NCI-H1417 (cell line): ENCODE data around the gene ABCA4.

Experiments
- DNase-seq, 3 experiments: peaks; one replicate each; lab custom pipeline; 2025; lab: John Stamatoyannopoulos, UW

Gene ABCA4

DNA sequence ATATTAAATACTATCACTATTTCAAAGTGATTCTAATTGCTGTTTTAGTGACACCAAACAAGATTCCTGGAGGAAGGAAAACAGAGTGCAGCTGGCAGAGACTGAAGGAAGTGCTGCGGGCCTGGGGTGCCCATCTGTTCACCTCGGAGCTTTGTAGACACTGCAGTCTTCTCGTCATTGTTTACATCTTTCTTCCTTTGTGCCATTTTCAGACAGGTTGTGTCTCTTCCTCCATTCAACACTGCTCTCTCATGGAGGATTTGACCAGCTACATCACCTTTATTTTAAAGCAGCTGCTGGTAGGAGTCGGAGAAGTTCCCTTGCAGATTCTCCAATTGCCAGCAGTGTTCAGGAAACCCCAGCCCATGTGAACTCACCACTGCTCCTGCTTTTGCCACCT is 37.3 kb downstream of the ABCA4 start:
- peak in 1 of 3 experiments; percentile 31 for DNase-seq

DNA sequence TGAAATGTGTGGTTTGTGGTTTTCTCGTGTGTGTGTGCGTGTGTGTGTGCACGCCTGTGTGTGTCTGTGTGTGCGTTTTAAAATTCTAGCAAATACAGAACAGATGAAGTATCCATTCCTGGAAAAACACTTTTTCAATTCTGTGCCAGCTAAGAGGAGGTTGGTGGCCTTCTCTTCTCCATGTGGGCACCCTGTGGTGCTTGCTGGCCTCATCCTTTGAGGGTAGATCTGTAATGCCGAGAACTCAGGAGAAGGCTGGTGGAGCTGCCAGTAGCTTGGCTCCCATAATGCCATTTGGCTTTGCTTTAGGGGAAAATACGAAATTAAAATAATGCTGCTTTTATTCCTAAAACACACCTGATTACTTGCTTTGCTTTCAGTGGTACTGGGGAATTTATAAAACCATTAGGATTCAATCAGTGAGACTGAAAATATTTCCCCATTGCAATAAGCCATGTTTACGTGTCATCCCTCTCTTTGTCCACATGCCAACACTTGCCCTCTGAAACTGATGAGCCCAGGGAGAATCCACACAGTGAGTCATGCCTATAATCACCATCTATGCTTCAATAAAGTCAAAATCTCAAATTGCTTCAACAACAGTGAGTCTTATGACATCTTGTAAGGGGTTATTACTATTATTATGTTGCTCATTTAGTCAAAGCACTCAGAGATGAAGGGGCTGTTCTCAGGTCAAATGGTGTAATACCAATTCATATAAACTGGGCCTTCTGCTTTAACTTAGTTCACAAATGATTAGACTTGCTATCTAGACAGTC is 39.2 kb downstream of the ABCA4 start:
- no peak for DNase-seq

DNA sequence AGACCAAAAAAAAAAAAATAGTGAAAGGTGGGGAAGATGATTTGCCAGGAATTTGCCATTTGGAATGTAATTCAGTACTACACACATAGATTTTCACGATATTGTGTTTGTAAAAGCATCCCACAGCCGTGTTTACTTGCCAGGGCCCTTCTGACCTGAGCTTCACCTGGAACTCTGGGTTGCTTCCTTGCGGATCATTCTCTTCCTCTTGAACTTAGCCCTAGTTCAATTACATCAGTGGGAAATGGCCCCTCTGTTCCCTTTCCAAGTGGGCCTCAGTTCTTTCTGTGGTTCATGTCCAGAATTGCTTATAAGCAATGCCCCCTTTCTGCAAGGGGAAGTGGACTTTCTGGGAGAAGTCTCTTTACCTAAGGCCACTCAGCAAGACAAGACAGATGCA is 41.0 kb downstream of the ABCA4 start:
- no peak for DNase-seq

DNA sequence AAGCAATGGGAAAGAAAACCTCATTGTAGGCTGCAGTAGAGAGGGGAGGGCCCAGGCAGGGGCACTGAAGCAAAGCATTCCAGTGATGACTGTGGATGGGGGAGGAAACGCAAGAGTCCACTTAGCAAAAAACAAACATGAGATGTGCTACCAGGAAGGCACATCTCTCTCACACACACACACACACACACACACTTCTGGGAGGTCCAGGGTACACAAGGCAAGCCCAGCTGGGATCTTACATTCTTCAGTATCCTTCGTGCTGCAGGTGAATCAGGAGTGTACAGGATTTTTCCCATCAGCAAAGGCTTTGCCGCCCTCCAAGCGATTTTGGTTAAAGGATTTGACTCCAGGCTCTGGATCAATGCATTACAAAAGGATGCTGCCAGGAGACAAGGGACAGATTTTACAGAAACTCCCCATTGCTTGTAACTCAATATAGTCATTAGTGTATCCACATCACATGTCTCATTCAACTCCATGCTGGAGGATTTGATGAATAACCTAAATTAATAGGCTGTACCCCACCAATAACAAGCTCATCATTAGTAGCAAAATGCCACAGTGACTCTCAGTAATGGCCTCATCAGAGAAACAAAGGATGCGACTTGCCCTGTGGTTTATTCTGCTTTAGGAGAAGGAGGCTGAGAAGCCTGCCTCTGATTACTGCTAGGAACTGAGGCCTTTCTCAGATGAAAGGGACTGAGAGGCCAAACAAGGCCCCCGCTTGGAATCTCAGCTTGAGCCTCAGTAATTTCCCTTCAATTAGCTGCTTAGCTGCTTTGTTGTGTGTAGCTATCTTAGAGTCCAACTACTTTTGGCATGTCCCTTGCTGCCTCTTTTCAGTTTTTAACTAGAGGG is 41.6 kb downstream of the ABCA4 start:
- DNase-seq: peak in 2 of 3 experiments; percentile 36 to 76

DNA sequence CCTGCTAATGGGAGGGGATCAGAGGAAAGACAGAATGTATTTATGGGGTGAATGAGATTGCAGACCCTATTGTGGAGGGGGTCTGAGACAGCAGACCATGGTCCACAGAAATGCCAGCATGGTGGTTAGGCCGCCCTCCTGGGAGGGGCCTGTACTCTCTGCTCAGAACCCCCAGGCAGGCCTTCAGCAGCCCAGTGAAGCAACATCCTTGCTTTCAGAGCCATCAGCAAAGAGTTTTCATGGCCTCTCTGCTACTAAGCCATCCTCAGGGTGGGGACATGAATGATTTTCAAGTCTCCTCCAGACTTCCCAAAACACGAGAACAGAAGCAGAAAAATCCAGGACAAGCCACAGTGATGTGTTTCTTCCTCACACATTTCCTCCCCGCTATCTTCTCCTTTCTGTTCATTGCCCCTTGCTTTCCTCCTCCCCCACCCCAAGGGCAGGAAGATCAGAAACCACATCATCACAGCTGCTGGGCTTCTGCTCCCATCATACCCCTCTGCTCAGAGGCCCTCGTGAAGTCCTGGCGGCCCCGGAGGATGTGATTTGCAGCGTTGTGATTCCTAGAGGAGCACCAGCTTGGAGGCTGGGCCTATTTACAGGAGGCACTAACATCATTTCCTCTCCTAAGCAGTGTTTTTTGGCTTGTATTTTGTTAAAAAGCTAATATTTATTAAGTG is 48.0 kb downstream of the ABCA4 start:
- DNase-seq: no peak

DNA sequence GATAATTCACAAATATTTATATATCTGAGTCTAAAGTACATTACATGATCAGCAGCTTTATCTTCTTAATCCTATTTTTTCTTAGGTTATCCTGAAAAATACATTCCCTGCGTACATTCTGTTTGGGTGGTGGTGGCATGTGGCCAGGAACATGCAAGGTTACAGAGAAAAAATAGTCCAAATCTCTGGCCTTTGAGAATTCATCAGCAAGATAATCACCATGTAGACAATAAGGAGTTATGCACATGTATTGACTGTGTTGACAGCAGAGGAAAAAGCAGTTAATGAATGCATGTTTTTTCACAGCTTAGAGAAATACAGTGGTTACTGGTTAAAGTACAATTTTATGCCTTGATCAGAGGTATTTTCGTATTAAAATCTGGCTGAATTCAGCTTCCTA is 49.0 kb downstream of the ABCA4 start:
- no peak for DNase-seq

DNA sequence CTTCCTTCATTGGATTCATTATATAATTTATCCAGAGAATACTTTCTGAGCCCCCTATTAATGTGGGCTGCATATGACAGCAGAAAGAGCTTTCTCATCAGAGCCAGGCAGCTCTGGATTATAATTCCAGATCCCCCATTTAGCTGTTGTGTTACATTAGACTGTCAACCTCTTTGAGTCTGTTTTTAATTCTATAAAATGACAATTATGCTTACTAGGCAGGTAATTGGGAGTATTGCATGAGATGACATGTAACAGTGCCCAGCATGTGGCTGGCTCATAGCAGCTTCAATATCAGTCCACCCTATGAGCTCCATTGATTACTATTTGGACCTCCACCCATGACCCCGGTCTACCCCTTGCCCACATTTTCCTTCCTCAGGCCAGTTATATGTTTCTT is 49.6 kb downstream of the ABCA4 start:
- no peak for DNase-seq

DNA sequence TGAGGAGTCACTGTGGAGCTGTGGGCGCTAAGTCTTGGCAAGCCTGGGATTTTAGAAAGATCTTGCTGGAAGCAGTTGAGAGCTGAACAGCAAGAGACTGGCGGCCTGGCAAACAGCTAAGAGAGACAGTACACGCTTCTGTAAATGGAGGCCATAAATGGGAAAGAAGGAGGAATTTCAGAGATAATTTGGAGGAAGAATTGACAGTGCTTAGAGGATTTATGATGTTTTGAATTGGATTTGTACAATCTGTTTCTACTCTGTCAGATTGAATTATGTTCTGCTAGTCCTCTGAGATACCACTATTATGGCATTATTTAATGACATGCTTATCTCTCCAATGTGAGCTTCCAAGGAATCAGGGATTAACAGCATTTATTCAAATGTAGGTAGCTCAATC is 50.1 kb downstream of the ABCA4 start:
- DNase-seq: no peak

DNA sequence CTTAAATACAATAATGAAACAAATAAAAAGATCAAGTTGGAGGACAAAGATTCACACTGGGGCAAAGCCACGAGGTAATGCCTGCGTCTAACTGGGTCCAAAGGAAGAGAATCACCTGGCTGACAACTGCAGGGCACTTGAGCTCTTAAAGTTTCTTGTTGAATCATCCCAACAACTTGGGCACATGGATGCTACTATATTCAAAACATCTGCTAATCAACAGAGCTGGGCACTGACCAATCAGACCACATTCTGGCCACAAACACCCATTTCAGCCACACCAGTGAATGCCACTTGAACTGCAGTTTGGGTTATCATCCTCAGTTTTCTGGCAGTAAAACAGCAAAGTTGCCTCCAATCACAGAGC is 51.0 kb downstream of the ABCA4 start:
- peak in 1 of 3 experiments; percentile 43 for DNase-seq

DNA sequence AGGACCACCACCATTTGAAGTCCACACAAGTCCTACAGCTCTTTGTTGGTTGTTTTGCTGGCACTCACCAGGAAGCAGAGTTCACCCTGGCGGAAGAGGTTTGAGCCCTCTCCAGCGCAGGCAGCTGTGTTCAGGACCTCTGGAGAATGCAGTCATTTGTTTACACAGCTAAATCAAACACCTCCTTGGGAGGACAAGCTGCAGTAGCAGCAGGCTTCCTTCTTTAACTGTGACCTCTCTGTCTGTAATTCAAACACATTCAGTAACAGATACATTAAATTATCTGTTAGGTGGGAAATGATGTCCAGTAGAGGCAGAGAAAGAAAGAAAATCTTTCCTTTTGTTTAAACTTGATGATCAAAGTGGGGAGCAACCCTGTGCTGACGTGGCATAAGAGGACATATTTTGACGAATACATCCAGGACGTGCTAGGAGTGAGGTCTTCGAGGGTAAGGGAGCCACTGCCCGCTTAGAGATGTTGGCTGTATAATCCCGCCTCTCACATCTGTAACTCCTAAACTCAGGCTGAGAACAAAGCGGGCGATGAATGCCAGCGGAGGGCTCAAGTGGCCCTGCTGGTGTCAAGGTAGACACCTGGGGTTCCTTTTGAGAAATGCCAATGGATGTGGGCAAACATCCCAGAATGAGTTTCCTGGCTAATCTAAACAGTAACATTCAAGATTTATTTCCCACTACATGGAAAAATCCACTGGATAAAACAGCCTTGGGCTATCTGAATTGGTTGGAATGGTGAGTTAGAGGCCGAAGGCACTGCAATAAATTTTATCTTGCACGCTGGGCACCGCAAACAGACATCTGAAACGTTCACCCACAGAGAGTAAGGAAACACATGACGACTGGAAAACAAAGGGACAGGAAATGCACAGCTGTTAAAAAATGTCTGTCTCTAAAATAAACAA is 51.7 kb downstream of the ABCA4 start:
- DNase-seq: peak; percentile 41 to 88 (median 72)

DNA sequence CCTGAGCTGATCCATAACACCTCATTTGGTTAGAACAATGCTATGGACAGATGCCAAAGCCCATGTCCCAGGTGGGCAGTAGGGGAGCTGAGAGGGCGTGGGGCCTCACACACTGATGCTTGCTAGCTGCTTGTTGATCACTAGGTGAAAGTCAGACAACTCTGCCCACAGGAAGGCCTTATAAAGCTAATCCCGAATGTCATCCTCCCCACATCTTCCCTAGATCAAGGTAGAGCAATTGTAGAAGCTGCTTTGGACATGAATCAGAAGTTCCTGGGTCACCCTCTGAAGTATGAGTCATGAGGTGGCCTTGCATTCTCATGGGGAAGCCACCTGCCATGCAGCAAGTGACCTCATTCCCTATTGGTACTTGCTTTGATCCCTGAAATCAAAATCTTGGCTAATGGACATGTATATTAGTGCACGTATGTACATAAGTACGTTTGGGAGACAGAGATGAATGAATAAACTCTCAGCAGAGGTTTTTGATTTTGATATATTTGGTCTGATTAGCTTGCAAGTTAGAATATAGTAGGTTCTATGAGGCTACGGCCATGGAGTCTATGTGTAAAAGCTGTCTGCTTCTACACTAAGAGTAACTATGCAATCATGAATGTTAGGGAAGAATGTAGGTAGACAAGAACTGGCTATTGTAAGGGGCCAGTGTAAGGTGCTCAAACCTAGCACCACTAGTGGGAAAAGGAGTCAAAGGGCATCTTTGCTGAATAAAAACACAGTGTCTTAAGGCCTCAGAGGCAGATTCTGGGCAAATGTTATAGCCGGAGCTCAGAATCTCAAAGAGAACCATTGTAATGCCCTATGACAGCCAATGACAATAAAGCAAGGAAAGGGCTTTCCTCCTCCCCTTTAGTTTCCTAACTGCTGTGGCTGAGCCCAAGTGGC is 52.6 kb downstream of the ABCA4 start:
- peak in 1 of 3 experiments; percentile 43 for DNase-seq

DNA sequence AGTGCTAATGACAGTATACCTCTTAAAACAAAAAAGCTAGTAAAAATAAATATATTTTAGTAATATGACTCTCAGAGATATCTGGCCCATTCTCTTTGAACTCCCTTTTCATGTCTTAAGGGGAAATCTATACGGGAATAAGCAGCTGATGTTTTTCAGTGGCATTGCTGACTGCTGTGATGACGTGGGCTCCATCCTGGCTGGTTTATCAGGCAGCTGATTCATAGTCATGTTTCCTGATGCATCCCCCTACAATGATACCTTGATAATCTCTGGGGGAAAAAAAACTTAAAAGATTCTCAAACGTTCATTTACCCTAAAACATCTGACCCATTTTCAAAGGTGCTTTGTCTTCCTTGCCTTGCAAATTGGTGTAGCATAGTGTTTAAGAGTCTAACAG is 53.8 kb downstream of the ABCA4 start:
- DNase-seq: no peak

DNA sequence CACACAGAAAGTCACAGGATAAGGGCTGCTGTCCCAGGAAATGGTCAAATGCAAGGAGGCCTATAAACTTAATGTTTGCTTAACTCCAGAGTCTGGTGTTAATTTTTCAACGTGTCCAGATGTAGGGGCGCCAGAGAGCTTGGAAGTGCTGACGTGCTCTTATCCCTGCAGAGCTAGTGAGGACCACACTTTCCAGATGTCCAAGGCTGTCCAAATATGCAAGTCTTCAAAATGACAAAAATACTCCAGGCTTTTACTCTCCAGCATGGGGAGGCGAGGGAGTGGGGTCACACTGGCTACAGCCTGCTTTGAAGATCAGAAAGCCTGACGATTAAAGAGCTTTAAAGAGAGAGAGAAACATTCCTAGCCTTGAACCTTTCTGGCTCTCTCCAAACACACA is 57.6 kb downstream of the ABCA4 start:
- peak in 2 of 3 experiments; percentile 31 to 41 for DNase-seq

DNA sequence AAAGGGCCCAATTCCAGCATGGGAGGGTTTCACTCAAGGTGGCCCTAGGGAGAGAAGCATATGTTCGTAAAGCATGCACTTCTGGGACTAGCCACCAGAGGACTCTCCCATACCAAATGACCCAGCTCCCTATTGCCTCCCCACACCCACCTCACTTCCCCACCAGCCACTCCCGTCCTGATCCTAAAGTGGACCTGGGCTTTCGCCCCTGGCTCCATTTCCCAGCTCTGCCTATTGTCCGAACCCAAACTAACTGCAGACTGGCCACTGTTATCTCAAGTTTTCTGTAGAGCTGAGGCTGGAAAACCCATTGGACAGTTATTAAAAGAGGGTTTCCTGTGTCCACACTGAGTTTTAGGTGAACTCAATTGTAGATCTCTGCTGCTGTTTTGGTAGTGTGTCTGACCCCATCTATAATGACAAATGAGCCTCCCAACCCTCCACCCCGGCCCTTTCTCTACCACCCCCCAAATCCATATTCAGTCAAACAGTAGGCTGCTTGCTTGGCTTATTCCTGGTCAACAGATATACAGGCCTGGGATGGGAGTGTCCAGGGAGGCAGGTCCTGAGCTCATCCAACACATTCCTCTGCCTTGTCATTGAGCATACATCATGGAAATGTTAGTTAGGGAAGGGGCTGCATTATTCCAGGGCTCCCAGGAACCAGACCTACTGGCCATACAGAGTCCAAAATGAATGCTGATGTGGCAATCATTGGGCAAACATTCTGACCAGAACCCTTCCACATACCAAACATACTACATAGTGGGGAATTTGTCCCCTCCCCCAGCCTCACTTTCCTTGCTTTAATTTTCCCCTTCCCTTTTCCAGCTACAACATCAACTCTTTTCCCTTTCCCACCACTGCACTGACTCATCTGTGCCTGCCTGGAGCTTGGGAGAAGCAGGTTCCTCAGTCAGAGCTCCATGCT is 59.2 kb downstream of the ABCA4 start:
- DNase-seq: peak; percentile 52 to 82 (median 57)

DNA sequence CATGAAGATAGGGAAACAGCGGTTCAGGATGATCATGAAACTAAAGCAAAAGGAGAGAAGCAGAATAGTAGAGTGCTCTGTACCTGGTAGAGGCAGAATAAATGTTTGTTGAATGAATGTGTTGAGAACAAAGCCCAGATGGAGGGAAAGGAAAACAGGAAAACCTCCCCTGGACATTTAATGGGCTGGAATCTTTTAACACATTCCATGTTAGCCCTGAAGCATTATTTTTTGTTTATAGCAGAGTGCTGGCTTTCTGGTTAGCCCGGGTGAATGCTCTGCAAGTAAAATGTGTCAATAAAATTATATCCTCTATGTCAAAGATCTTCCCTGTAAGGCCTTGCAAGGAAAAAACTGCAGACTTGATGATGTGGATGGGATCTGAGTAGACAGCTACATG is 60.2 kb downstream of the ABCA4 start:
- DNase-seq: no peak

DNA sequence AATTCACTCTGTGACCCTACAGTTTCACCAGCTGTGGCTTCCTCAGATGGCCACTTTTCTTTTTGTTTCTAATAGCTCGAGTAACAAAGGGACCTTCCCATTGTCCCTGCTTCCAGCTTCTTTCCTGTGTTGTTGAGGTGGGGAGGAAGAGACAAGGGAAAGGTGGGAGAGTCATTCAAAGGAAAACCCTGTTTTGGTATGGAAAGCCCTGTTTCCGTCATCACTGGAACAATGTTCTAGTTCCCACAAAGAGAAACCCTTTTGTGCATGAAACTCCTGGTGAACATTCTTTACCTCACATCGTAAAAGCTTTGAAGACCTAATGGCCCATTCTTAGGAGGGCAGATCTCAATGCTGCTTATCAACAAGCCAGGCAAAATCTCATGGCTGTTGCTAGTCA is 62.2 kb downstream of the ABCA4 start:
- DNase-seq: no peak

DNA sequence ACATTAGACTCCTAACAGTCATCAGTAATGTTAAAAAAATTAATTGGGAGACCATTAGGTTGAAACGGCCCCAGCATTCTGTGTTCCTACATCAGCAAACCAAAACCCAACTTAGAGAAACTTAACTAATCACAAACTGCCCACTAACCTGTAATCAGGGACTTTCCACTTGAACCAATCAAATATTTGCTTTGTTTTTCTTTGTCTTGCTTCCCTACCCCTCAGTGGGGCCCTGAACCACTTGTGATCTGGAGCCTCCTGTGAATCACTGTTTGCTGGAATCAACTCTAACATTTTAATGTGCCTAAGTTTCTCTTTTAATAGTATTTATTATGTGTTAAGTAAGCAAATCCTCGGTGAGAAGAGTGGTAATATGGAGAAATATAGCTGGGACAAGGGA is 64.0 kb downstream of the ABCA4 start:
- peak in 2 of 3 experiments; percentile 23 to 58 for DNase-seq

DNA sequence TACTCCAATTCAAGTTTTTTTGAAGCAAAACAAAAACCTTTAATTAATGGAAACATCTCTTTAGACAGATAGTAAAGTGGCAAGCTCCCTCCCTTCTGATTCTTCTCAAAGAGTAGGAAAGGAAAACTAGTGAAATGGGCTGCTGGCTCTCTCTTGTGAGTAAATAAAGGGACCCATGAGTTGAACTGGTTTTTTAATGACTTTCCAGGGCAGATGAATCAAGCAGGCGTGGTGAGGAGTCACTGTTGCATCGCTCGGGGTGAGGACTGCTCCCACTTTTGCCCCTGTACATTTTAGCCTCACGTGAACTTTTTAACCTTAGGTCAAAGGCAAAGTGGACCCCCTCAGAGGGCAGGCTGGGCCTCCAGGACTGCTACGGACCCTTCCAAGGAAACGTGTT is 64.8 kb downstream of the ABCA4 start:
- DNase-seq: no peak

DNA sequence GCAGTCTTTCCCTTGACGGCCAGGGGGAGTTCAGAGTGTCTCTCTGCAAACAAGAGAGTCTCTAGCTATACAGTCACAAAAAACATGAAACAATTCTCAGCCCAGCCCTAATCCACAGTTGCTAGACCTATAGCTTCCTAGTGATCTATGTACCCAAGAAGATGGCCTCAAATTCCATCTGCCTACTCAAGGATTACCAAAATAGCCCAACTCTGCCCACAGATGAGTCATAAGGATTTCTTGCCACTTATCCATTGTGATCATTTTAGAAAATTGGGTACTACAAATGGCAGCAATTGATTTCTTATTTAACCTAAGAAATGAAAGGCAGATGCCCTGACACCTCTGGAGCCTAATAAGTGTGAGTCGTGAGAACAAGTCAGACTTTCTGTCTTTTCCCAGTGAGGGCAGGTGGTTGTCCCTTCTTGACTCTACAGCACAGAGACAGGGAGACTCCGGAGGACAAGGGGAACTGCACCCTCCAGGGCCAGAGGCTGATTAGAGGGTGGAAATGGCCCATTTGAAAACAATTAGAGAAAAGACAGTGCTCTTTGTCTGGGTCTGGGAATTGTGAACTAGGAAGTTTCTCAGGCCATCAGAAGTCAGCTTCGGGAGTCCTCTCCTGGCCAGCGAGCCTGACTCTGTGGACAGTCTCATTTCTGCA is 65.4 kb downstream of the ABCA4 start:
- DNase-seq: no peak
